HG03025 (cell line): ENCODE measurements around the gene ABCC2.
"Not testable (repeated sequence)": the region's sequence is repeated elsewhere in the genome, so short reads cannot be mapped to it uniquely, and the experiment has no call there.

Experiments
- ATAC-seq: cut with Tn5 transposase; IDR thresholded peaks from one replicate; pipeline ENCODE4 v1.9.1; 2021; ENCODE audit warnings: mild to moderate bottlenecking, moderate library complexity; ENCODE audit not compliant: unreplicated experiment, low FRiP score

The ABCC2 gene

DNA sequence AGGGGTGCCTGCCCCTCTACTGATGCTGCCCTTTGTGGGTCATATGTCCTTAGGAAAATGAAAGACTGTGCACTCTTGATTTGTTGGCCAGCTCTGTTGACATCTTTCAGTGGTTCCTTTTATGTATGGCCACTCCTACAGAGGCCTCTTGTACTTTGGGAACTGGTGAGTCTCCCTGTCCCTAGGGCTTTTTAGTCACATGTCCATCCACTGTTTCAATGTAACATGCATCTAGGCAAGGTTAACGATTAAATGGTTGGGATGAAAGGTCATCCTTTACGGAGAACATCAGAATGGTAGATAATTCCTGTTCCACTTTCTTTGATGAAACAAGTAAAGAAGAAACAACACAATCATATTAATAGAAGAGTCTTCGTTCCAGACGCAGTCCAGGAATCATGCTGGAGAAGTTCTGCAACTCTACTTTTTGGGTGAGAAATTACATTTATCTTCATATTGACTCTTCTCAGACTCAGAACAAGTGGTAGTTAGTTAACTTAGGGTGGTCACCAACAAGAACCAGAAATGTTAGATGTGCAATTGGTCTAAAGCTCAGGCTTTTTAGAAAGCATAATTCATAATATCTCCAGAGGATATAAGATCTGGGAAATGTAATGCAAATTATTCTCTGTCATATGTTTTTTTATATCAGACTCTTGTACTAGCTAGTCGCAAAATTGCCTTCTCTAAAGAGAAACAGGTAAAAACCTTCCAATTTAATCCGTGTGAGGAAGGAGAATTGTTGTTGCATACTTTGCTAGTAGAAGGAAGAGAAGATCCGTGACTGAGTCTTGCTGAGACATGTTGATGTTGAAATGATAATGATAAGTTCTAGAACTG, at the start of gene ABCC2:
TSS of gene ABCC2 (plus strand) at position 194 of the 840 bp plus-strand sequence. CDS start at position 399, 205 bp downstream.
- no peak for ATAC-seq

DNA sequence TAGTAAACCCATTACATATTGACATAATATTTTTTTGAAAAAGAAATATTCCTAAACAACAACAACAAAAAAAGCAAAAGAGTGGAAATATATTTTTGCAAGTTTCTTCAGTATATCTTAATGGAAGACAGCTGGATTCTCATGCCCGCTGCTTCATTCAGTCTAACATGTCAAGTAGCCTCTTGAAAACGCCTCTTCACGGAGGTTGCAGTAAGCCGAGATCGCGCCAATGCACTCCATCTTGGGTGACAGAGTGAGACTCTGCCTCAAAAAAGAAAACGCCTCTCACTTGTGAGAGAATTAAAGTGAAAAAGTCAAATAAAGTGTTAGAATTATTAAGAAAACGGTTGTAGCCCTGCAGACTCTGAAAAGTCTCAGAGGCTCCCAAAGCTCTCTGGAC, 49.1 kb upstream of the ABCC2 start:
- no peak for ATAC-seq

DNA sequence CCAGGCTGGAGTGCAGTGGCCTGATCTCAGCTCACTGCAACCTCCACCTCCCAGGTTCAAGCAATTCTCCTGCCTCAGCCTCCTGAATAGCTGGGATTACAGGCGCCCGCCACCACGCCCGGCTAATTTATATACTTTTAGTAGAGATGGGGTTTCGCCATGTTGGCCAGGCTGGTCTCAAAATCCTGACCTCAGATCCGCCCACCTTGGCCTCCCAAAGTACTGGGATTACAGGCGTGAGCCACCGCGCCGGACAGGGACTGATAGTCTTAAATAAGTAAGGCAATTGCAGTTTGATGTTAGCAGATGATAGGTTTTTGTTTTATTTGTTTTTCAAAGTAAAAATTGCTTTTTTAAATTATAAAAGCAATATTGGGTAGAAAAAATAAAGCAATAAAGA, 48.3 kb upstream of the ABCC2 start:
- not testable (repeated sequence) for ATAC-seq

DNA sequence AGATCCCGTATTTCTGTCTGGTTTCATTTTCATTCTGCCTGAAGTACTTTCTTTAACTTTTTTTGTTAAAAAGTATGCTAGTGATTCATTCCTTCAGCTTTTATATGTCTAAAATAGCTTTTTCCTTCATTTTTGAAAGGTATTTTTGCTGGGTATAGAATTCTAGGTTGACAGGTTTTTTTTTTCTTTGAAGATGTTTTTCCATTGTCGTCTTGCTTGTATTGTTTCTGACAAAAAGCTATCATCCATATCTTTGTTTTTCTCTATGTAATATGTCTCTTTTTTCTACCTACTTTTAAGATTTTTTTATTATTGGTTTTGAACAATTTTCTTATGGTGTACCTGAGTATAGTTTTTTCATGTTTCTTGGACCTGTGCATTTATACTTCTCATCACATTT, 42.2 kb upstream of the ABCC2 start:
- ATAC-seq, result no peak

DNA sequence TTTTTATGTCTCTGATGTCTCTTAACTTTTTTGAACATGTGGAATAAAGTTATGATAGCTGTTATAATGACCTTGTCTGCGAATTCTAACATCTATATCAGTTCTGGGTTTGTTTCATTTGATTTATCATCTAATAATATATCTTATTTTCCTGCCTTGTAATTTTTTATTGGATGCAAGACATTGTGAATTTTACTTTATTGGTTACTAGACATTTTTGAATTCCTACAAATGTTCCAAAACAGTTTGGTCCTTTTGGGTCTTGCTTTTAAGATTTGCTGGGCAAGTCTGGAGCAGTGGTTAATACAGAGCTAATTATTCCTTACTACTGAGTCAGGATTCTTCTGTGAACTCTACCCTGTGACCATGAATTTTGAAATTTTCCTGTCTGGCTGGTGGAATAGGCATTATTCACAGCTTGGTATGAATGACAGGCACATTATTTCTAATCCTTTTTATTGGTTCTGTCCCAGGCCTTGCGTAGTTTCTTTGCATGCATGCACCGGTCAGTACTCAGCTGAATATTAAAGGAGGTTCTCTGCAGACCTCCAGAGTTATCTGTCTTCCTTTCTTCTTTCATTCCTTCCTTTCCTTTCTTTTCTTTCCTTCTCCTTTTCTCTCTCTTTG, 41.4 kb upstream of the ABCC2 start:
- ATAC-seq, result no peak

DNA sequence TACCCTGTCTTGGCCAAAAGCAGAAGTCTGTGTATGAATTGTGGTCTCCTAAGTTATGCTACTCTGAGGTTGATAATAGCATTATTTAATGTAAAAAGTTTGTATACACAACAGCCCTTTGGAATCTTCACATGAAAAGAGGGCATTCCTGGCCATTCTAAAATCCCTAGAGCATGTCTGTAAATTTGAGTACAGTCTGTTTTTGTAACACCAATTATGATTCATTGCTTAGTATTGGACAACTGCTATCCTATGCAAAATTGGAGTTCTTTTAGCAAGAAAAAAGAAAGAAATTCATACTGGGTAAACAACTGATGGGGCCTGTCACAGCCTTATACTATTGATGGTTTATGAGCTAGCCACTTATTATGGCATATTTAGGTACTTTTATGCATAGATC, 40.2 kb upstream of the ABCC2 start:
- ATAC-seq, result no peak

DNA sequence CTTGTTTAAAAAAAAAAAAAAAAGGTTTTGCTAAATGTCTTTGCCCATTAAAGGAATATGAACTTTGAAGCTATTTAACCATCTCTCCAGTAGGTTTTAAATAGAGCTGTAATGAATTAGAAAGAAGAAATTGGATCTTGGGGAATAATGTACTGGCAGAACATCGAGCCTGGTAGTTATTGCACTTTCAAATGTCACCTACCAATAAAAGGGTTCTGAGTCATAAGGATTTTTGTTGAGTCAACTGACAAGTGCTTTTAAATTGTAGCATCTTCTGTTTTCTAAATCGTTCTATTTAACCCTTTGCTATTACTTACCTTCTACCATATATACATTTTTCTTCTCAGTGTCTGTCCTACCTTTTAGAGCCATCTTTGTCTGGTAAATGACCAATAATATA, 39.7 kb upstream of the ABCC2 start:
- no peak for ATAC-seq

DNA sequence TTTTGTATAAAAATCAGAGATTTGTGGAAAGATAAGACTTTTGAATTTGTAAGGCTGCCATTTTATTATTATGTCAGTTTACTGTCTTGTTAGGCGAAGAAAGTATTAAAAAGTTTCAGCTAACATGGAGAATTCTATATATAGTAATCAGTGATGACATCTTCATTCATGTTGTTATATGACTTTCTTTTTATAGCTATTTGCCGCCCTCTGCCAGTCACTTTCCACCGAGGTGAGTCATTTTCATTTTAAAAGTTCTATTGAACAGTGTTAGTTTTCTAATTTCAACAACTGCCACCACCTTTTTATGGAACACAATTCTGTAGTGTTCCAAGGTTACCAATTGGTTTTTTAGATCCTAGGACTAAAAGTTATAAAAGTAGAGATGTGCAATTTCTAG, 38.6 kb upstream of the ABCC2 start:
- ATAC-seq, result no peak

DNA sequence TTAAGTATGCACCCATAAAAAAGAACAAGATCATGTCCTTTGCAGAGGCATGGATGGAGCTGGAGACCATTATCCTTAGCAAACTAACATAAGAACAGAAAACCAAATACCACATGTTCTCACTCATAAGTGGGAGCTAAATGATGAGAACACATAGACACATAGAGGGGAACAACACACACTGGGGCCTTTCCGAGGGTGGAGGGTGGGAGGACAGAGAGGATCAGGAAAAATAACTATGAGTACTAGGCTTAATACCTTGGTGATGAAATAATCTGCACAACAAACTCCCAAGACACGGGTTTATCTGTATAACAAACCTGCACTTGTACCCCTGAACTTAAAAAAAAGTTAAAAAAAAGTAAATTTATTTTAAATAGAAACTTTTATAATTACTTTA, 36.3 kb upstream of the ABCC2 start:
- not testable (repeated sequence) for ATAC-seq

DNA sequence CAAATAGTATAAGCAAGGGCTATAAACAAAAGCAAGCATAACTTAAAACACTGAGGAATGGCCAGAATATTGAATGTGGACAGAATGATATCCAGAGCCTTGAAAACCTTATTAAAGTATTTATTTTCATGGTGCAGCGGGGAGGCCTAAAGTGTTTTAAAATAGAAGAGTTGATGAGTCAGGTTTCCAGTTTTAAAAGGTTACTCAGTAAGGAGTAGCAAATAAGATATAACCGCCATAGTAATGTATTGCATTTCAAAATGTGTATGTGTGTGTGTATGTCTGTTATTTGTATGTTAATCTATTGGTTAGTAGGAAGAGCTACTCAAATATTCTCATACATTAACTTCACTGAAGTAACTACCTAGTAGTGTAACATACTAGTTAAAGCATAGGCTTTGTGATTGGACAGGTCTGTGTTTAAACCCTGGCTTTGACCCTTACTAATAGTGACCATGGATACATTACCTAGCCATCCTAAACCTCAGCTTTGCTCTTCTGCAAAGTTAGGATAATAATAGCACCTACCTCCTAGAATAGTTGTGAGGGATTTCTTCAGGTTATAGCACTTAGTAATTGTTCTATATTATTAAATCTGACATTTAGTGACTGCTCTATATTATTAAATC, 33.5 kb upstream of the ABCC2 start:
- no peak for ATAC-seq

DNA sequence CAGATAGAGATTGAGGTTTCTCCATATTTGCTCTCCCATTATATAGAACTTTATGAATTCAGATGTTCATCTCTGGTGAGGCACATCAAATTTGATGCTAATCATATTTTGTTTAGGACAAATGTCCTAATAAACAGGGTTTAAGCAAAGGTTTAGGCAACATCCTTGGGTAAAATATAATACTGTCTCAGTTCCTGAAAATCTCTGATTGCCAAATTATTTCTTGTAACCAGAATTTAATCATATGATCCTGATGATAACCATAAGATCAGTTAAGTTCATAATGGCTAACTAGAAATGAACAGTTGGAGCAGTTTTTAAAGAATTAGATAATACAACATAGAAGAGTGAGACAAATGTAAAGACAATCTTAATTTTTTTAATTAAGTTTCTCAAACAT, 31.8 kb upstream of the ABCC2 start:
- ATAC-seq, result no peak

DNA sequence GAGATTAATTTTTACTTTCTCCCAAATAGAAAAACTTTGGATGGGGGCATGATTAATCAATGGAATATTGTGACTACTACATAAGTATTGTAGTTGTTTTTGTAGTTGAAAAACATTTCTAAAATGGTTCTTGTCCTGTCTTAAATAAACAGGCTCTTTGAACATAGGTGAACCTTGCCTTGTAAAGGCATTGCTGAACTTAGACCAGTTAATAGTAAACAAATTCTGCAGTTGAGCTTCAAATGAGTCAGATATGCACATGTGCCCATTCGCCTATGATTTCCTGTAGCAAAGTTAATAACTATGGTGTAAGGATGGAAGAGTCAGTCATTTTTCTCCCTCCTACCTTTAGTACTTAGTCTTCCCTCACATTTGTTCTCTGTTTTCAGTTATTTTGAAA, 27.8 kb upstream of the ABCC2 start:
- no peak for ATAC-seq

DNA sequence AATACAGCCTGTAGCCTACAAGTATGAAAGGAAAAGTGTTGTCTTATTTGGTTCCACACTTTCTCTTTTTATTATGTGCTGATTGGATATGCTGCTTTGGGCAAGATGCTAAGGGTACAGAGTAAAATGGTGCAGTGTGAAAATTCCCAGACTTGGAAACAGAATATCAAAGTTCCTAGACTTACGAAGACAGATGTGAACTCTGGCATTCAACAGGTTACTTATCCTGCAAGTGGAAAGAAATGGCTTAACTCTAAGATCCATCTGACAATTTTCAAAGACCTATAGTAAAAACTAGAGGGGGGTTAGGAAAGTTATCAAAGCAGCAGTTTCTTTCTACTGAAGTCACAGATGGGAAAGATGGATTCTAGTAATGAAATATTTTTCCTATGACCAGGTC, 26.3 kb upstream of the ABCC2 start:
- ATAC-seq, result no peak

DNA sequence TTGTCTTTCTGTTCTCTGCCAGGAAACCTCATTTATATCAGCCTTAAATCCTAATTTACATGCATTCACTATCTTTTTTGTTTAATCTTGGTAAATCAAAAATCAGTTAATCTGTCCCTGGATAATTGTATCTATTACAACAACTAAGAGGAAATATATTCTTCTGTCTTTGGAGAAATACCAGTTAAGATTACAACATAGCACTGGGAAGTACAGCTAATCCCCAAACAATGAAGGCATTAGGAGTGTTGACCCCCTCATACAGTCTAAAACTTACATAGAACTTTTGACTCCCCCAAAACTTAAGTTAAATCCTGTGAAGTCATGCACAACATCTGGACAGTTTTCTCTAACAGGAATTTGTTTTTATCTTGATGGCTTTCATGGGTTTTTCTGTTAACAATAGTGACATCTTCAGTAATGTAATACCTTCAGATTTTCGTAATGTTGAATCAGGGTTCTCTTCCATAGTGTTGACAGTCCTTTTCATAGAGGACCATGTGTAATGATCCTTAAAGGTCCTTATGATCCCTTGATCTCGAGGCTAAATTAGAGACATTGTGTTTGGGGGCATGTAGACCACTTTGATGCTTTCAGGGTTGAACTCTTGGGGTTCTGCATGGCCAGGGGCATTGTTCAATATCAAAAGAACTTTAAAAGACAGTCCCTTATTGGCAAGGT, 24.1 kb upstream of the ABCC2 start:
- ATAC-seq, result no peak

DNA sequence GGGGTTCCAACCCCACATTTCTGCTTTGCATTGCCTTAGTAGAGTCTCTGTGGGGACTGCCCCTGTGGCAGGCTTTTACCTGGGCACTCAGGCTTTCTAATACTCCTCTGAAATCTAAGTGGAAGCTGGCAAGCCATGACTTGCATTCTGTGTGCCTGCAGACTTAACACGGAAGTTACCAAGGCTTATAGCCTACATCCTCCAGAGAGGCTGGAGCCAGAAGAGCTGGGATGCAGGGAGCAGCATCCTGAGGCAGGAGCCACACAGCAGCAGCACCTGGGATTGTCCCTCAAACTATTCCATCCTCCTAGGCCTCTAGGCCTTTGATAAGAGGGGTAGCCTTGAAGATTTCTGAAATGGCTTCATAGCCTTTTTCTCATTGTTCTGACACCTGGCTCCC, 22.1 kb upstream of the ABCC2 start:
- no peak for ATAC-seq

DNA sequence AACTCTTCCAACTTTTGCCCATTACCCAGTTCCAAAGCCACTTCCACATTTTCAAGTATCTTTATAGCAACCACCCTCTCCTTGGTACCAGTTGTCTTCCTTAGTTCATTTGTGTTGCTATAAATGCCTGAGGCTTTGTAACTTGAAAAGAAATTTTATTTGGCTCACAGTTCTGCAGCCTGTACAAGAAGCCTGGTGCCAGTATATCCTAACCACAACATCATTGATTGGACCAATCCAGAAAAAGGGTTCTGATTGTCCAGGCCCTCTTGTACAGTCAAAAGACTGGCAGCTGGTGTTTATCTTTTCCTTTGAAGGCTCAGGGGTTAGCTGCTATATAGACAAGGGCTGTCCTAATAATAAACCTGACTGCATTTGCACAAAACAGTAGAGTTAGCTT, 21.1 kb upstream of the ABCC2 start:
- ATAC-seq, result no peak

DNA sequence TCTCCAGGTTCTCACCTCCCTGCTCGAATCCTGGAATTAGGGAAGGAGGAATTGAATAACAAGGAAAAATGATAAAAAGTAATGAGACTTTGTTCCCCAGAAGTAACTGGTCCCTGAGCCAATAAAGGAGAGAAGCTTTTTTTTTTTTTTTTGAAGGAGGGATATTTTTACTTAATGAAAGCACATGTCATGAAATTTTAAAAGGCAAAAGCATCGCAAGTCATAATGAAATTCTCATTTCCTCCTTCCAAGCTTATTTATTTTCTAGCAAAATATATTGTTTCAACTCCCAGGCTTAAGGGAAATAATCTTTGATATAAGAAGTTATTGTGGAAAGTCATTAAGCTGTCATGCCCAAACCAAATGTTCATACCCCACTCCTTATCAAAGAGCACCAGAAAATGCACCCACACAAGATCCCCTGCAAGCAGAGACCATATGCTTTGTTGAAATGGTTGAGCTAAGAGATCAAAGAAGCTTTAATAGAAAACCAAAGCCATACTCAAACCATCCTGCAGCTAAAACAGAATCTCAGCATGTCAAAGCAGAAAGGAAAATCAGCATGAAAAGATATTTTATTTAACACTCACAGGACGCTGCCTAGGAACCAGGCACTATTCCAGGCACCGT, 16.7 kb upstream of the ABCC2 start:
- no peak for ATAC-seq

DNA sequence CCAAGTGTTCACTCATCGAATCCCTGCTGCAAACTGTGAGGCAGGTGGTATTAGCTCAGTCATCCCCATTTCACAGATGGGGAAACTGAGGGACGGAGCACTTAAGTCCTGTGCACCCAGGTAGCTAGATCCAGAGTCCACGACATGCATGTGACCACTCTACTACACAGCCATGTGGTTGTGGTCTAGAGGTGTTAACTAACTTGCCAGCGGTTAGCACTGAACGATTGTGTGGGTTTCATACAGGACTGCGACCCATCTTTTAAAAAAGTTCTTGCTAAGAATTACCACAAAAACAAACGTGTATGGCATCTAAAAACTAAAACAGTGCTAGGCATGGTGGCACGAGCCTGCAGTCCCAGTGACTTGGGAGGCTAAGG, 16.1 kb upstream of the ABCC2 start:
- ATAC-seq, result no peak

DNA sequence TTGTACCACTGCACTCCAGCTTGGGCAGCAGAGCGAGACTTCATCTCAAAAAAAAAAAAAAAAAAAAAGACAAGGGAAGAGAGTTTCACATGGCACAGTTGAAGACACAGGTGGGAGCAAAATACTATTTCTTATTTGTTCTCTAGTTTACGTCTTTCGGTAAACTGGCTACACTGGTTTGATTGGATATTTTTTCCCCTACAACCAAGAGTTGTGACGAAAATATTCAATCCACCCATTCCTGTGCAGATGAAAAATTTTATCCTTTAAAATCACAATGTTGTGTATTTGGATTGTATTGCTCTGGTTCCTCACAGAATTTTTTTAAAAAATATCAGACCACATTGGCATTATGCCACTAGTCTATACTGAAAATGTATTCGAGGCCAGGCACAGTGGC, 14.5 kb upstream of the ABCC2 start:
- no peak for ATAC-seq

DNA sequence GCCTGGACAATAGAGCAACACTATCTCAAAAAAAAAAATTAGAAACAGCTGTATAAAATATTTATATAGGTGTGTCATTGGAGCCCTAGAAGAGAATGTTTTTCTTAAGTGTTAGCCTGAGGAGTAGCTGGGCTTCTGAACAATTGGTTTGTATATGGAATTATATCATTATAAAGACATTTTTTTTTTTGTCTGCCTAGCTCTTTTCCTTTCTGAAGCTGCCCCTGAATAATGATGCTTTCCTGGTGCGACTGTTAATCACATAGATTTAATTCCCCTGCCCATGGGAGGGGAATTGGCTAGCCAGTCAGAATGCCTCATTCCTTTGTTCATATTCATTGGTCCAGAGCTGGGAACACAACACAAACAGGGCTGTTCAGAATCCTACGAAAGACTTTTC, 13.9 kb upstream of the ABCC2 start:
- no peak for ATAC-seq

DNA sequence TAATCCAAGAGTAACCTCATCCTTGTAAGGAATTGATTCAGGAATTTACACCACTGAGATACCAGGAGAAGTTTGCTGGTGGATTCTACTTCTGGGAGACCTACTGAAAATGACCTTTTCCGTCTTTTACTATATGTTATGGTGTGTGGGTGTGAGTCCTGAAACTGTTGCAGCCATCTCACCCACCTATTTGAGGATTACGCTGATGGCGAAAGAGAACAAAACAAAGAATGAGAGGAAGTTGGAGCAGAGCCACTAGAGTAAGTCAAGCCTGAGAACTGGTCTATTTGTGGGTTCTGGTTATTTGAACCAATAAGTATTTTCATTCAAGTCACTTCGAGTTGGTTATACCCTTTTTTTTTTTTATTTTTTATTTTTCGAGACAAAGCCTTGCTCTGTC, 12.7 kb upstream of the ABCC2 start:
- ATAC-seq, result no peak
